ENCODE results near the gene TOMM20. TPM values are rescaled to one million over a fixed set of nuclear protein-coding genes. Genes with fewer than 3 reads are reported as not detected.
"Not testable (repeated sequence)": the region's sequence is repeated elsewhere in the genome, so short reads cannot be mapped to it uniquely, and the experiment has no call there.

Gene TOMM20
- total RNA-seq, 2 donors from 2014 or later, result 76.2 to 127 TPM

- Histone ChIP-seq H3K36me3 (no peaks in the 10 kb centered on the region), H3K27me3 (no peaks in the 10 kb centered on the region), H3K4me3 (peak within 1 kb of the TSS; percentile 62), H3K4me1 (peaks cover 8% of the 10 kb centered on the region), H3K9me3 (no peaks in the 10 kb centered on the region), H3K9ac (ENCODE audit: low read depth in 2 of 2, low read length in 2 of 2) (peak within 1 kb of the TSS; percentile 86 to 95), H3K27ac (peak within 1 kb of the TSS; percentile 89)
- DNase-seq, result peak; percentile 94
- no peak for TF ChIP-seq CTCF (IDR thresholded peaks at IDR 0.05)
- intact Hi-C loops (cut with DNase I), result no loop called here
Observed at GRCh38 chr1:235160957-235161684, 32.5 kb upstream of the TOMM20 start, which contains the start of gene RBM34. Gene RBM34, minus strand, starts transcription at chr1:235161250. Its CDS starts 24 bp downstream, at chr1:235161226.

DNA sequence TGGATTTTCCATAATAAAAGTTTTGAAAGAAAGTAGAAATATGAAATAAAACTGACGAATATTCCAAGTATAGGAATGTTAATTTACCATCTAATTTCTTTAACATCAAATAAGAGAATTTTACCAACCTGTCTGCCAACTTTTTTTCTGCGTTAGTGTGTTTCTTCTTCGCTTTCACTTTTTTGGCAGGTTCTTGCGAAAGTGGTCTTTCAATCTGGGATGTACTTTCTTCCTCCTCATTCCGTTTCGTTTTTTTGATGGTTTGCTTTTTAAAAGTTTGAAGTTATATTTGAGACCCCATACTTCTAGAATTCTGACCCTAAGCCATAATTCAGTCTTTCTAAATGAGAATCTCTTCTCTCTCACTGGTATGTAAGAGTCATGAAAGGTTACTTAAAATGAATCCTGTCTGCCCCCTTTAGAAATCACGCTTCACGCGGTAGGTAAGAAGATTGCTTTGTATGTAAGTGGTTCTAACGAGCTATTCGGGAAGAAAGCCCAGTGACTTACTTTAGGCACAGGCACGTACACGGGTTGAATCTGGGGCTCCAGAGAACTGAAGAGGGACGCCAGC is 31.8 kb upstream of the TOMM20 start:
- H3K36me3 ChIP-seq, result no peaks in the 10 kb centered on the region
- intact Hi-C loops (cut with DNase I), result no loop called here
- peak overlapping the region; percentile 86 to 95 for H3K9ac ChIP-seq (ENCODE audit: low read depth in 2 of 2, low read length in 2 of 2)
- no peaks in the 10 kb centered on the region for H3K27me3 ChIP-seq
- TF ChIP-seq CTCF (IDR thresholded peaks at IDR 0.05), result no peak
- H3K4me1 ChIP-seq, result peaks cover 8% of the 10 kb centered on the region
- DNase-seq, result no peak
- peak overlapping the region; percentile 89 for H3K27ac ChIP-seq
- peak overlapping the region; percentile 62 for H3K4me3 ChIP-seq
- H3K9me3 ChIP-seq, result no peaks in the 10 kb centered on the region

DNA sequence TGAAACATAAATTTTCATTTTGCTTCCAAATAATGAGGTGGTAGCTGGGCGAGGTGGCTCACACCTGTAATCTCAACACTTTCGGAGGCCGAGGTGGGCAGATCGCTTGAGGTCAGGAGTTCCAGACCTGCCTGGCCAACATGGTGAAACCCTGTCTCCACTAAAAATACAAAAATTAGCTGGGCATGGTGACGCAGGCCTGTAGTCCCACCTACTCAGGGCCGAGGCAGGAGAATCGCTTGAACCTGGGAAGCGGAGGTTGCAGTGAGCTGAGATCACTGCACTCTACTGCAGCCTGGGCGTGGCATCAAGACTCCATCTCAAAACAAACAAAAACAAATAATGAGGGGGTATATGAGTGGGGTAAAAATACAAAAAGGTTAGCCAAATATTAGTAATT is 31.3 kb upstream of the TOMM20 start:
- H3K9me3 ChIP-seq; intact Hi-C loops (cut with DNase I); H3K27me3 ChIP-seq; H3K4me1 ChIP-seq; H3K27ac ChIP-seq; DNase-seq; H3K36me3 ChIP-seq: not testable (repeated sequence)
- Histone ChIP-seq H3K9ac (ENCODE audit: low read depth in 2 of 2, low read length in 2 of 2) (peak overlapping the region in 1 of 2 donors; percentile 95), H3K4me3 (peak overlapping the region; percentile 62)

- H3K27me3 ChIP-seq; H3K9ac ChIP-seq (ENCODE audit: low read depth in 2 of 2, low read length in 2 of 2); H3K4me3 ChIP-seq; H3K4me1 ChIP-seq; intact Hi-C loops (cut with DNase I); H3K36me3 ChIP-seq; H3K27ac ChIP-seq; H3K9me3 ChIP-seq; DNase-seq: not testable (repeated sequence)
Observed at GRCh38 chr1:235159284-235159683, 30.6 kb upstream of the TOMM20 start.

GRCh38 chr1:235158680-235159079 is 30.0 kb upstream of the TOMM20 start:
- Histone ChIP-seq H3K27ac (no peak overlapping the region), H3K9me3 (no peaks in the 10 kb centered on the region), H3K4me1 (peaks cover 8% of the 10 kb centered on the region), H3K4me3 (no peak overlapping the region), H3K27me3 (no peaks in the 10 kb centered on the region), H3K9ac (ENCODE audit: low read depth in 2 of 2, low read length in 2 of 2) (no peak overlapping the region), H3K36me3 (no peaks in the 10 kb centered on the region)
- DNase-seq, result no peak
- intact Hi-C loops (cut with DNase I), result no loop called here
- TF ChIP-seq CTCF (IDR thresholded peaks at IDR 0.05), result no peak

GRCh38 chr1:235157150-235157549 is 28.5 kb upstream of the TOMM20 start:
- peaks cover 8% of the 10 kb centered on the region for H3K4me1 ChIP-seq
- peaks cover 7% of the 10 kb centered on the region for H3K36me3 ChIP-seq
- no peak overlapping the region for H3K9ac ChIP-seq (ENCODE audit: low read depth in 2 of 2, low read length in 2 of 2)
- no peak overlapping the region for H3K4me3 ChIP-seq
- DNase-seq, result no peak
- H3K9me3 ChIP-seq, result no peaks in the 10 kb centered on the region
- H3K27me3 ChIP-seq, result no peaks in the 10 kb centered on the region
- H3K27ac ChIP-seq, result peak overlapping the region; percentile 19
- intact Hi-C loops (cut with DNase I), result no loop called here
- no peak for TF ChIP-seq CTCF (IDR thresholded peaks at IDR 0.05)

Data from colonic mucosa (tissue), 4 donors.